Breast epithelium (tissue), 4 donors: ENCODE data around the gene CTNND2. TPM values are rescaled to one million over a fixed set of nuclear protein-coding genes. Genes with fewer than 3 reads are reported as not detected.

ENCODE experiments used
- DNase-seq, 2 donors: peaks; one replicate each; pipeline ENCODE4 v3.0.0-alpha.2; 2019; ENCODE audit warnings: low spot score in 2 of 2
- H3K27ac ChIP-seq, 2 donors: fragments of 200-600 bp; sonication (generic) in 1 of 2; one replicate each; pipeline ENCODE4 v1.5.1; 2016 to 2019; ENCODE audit warnings: mild to moderate bottlenecking in 1 of 2
- H3K27me3 ChIP-seq, 2 donors: fragments of 200-600 bp; sonication (generic) in 1 of 2; one replicate each; pipeline versions ENCODE4 v1.5.1 to v1.6.0; 2017 to 2019; ENCODE audit warnings: control low read depth in 1 of 2, mild to moderate bottlenecking in 1 of 2
- H3K36me3 ChIP-seq: fragments of 200-600 bp; one replicate; pipeline ENCODE4 v1.5.1; 2019
- H3K4me1 ChIP-seq, 2 donors: fragments of 200-600 bp; sonication (generic); one replicate each; pipeline ENCODE4 v1.5.1; 2016 to 2019; ENCODE audit warnings: control low read depth in 1 of 2
- H3K4me3 ChIP-seq, 3 donors: fragments of 200-600 bp; sonication (generic); 1 replicate in 2 of 3; 2 replicates in 1 of 3; pipeline ENCODE4 v1.5.1; 2016 to 2019; ENCODE audit warnings: mild to moderate bottlenecking in 3 of 3, moderate library complexity in 2 of 3
- H3K9me3 ChIP-seq, 2 donors: fragments of 200-600 bp; sonication (generic) in 1 of 2; one replicate each; pipeline ENCODE4 v1.5.1; 2016 to 2019; ENCODE audit warnings: control low read depth in 1 of 2
- POLR2A ChIP-seq: fragments of 450-650 bp; IDR thresholded peaks from one replicate; pipeline ENCODE4 v1.6.1; 2016; ENCODE audit warnings: antibody characterized with exemption, mild to moderate bottlenecking, moderate library complexity
- POLR2AphosphoS5 ChIP-seq, 3 donors: sonication (generic); formaldehyde crosslinking; IDR thresholded peaks; one replicate each; pipeline ENCODE4 v1.6.1; 2017; ENCODE audit warnings: antibody characterized with exemption in 3 of 3
- intact Hi-C: fragments of 100-400 bp; cut with DNase I; formaldehyde crosslinking; loops from one replicate; pipeline ENCODE4 v1.15.1; 2023; ENCODE audit warnings: low total_unique reads
- total RNA-seq, 3 donors: library from RNA; depleted of rRNA; stranded (reverse); fragments of >200 nt; gene quantifications; one replicate each; pipeline ENCODE4 v1.1.0, GENCODE V29; 2016
- TF ChIP-seq, protein P1 (sequence below), 3 donors: fragments of 450-650 bp; IDR thresholded peaks; one replicate each; pipeline ENCODE4 v1.5.1; 2016 to 2017; ENCODE audit warnings: antibody characterized with exemption in 3 of 3, mild to moderate bottlenecking in 3 of 3, moderate library complexity in 3 of 3

CTNND2 gene
- total RNA-seq, 3 donors from 2014 or later, result 3.3 to 6.0 TPM; not detected in 1

- TF ChIP-seq, protein P1, sequence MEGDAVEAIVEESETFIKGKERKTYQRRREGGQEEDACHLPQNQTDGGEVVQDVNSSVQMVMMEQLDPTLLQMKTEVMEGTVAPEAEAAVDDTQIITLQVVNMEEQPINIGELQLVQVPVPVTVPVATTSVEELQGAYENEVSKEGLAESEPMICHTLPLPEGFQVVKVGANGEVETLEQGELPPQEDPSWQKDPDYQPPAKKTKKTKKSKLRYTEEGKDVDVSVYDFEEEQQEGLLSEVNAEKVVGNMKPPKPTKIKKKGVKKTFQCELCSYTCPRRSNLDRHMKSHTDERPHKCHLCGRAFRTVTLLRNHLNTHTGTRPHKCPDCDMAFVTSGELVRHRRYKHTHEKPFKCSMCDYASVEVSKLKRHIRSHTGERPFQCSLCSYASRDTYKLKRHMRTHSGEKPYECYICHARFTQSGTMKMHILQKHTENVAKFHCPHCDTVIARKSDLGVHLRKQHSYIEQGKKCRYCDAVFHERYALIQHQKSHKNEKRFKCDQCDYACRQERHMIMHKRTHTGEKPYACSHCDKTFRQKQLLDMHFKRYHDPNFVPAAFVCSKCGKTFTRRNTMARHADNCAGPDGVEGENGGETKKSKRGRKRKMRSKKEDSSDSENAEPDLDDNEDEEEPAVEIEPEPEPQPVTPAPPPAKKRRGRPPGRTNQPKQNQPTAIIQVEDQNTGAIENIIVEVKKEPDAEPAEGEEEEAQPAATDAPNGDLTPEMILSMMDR (IDR thresholded peaks at IDR 0.05), result no peak
- TF ChIP-seq POLR2AphosphoS5 (IDR thresholded peaks at IDR 0.05) (no peak), POLR2A (no peak)
- H3K27me3 ChIP-seq, result peaks cover 0 to 4% of the 10 kb centered on the region in 2 donors
- H3K4me3 ChIP-seq, result peak overlapping the region in 1 of 3 donors; percentile 64
- H3K36me3 ChIP-seq, result no peaks in the 10 kb centered on the region
- H3K27ac ChIP-seq, result no peak overlapping the region
- H3K4me1 ChIP-seq, result no peaks in the 10 kb centered on the region
- no peaks in the 10 kb centered on the region for H3K9me3 ChIP-seq
- intact Hi-C loops, result no loop called here
- DNase-seq, result no peak
Measured at GRCh38 chr5:11385901-11386293, 518.3 kb downstream of the CTNND2 start.

GRCh38 chr5:11385251-11385900, 518.9 kb downstream of the CTNND2 start:
- H3K4me1 ChIP-seq, result no peaks in the 10 kb centered on the region
- intact Hi-C loops, result no loop called here
- H3K27ac ChIP-seq, result no peak overlapping the region
- H3K27me3 ChIP-seq, result peaks cover 0 to 4% of the 10 kb centered on the region in 2 donors
- H3K36me3 ChIP-seq, result no peaks in the 10 kb centered on the region
- H3K9me3 ChIP-seq, result no peaks in the 10 kb centered on the region
- DNase-seq, result no peak
- H3K4me3 ChIP-seq, result peak overlapping the region; percentile 17 to 64 (median 44)
- TF ChIP-seq POLR2AphosphoS5 (IDR thresholded peaks at IDR 0.05) (no peak), POLR2A (no peak)
- TF ChIP-seq, protein P1 (IDR thresholded peaks at IDR 0.05), result no peak

DNA sequence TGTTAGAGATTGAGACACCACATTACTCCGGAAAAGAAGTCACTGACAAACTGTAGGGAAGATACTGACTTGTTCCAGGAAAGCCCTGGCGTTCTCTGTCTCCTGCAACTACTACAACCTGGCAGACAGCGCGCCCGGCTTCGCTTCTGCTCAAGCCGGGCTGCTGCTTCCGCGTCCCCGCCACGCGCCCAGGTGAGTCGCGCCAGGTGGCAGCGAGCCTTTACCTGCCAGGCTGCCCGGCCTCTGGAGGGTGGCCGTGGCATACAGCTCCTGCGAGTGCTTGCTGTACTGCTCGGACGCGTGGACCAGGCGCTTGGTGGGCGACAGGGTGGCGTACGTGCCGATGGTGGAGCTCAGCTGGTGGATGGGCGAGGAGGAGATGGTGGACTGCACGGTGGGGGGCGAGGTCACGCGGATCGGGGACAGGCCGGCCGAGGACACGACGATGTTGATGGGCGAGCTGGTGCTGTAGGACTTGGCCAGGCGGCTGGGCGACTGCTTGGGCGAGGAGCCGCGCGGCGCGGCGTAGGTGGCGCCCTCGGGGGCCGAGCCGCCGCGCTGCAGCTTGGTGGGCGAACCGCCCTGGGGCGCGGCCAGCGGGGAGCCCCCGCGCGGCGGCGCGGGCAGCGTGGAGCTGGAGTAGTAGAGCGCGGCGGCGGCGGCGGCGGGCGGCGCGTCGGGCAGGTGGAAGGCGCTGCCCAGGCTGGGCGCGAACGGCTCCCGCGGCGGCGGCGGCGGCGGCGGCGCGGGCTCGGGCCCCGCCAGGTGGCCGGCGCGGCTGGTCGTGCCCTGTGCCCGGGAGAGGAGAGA, 519.6 kb downstream of the CTNND2 start:
- Histone ChIP-seq H3K36me3 (no peaks in the 10 kb centered on the region), H3K27ac (no peak overlapping the region), H3K4me3 (peak overlapping the region; percentile 17 to 64 (median 44)), H3K4me1 (no peaks in the 10 kb centered on the region), H3K27me3 (peaks cover 0 to 4% of the 10 kb centered on the region in 2 donors), H3K9me3 (no peaks in the 10 kb centered on the region)
- peak; percentile 32 to 58 for DNase-seq
- intact Hi-C loops, result no loop called here
- TF ChIP-seq POLR2AphosphoS5 (IDR thresholded peaks at IDR 0.05) (no peak), POLR2A (no peak)
- TF ChIP-seq, protein P1 (IDR thresholded peaks at IDR 0.05), result no peak

DNA sequence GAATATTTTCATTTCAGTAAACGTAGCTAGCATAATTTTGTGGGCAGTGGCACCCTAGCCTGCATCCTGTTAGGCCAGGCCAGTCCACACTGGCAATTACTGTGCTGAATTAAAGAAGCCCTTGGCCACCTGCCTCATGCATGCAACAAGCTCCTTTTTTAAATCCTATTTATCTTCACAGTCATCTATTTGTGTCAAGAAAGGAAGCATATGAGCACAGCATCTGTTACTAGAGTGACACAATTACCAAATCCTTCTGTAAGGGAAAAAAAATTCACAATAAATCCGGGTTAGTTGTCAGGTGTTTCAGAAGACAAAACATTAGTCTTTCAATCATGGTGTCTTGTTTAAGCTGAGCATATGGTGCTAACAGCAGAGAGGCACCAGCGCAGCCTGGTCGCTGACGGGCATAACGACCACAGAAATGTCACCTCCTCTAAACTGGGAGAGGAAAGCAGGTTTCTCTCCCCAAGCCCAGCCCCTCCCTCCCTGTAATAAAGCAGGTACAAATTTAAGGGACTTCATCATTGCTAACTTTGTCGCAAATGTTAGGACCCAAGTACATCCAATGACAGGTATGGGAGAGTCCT, 520.6 kb downstream of the CTNND2 start:
- TF ChIP-seq POLR2AphosphoS5 (IDR thresholded peaks at IDR 0.05) (no peak), POLR2A (no peak)
- TF ChIP-seq, protein P1 (IDR thresholded peaks at IDR 0.05), result no peak
- Histone ChIP-seq H3K4me1 (no peaks in the 10 kb centered on the region), H3K9me3 (no peaks in the 10 kb centered on the region), H3K4me3 (no peak overlapping the region), H3K36me3 (no peaks in the 10 kb centered on the region), H3K27ac (no peak overlapping the region), H3K27me3 (peaks cover 0 to 4% of the 10 kb centered on the region in 2 donors)
- no peak for DNase-seq
- intact Hi-C loops, result no loop called here

- Histone ChIP-seq H3K27ac (no peak overlapping the region), H3K4me3 (no peak overlapping the region), H3K9me3 (no peaks in the 10 kb centered on the region), H3K4me1 (no peaks in the 10 kb centered on the region), H3K27me3 (peaks cover 0 to 2% of the 10 kb centered on the region in 2 donors), H3K36me3 (no peaks in the 10 kb centered on the region)
- intact Hi-C loops, result no loop called here
- DNase-seq, result no peak
- TF ChIP-seq POLR2AphosphoS5 (IDR thresholded peaks at IDR 0.05) (no peak), POLR2A (no peak)
- TF ChIP-seq, protein P1 (IDR thresholded peaks at IDR 0.05), result no peak
Measured at GRCh38 chr5:11378461-11378860, 525.8 kb downstream of the CTNND2 start.
